ENCODE results near the gene ARFIP2.

The ARFIP2 gene

GRCh38 chr11:6498544-6498943 is 17.4 kb upstream of the ARFIP2 start:
- Histone ChIP-seq H3K27ac (ENCODE audit: low read length) (no peak overlapping the region), H2AFZ (ENCODE audit: low read depth, low read length) (no peak overlapping the region), H3K4me1 (ENCODE audit: low read length) (no peaks in the 10 kb centered on the region), H3K4me3 (ENCODE audit: low read length) (no peak overlapping the region), H3K4me2 (ENCODE audit: low read length) (no peak overlapping the region), H3K9ac (ENCODE audit: low read length) (no peak overlapping the region), H3K79me2 (ENCODE audit: low read length) (no peaks in the 10 kb centered on the region), H3K27me3 (ENCODE audit: low read depth, low read length) (no peaks in the 10 kb centered on the region), H3K36me3 (replicated peaks; ENCODE audit: low read depth, low read length) (peaks cover 15% of the 10 kb centered on the region), H4K20me1 (ENCODE audit: insufficient read depth, low read length) (no peaks in the 10 kb centered on the region), H3K9me3 (ENCODE audit: insufficient read depth, low read length) (no peaks in the 10 kb centered on the region)
- TF ChIP-seq CTCF (IDR thresholded peaks at IDR 0.05; ENCODE audit: low read depth, low read length) = no peak
- TF ChIP-seq EZH2phosphoT487 (IDR thresholded peaks at IDR 0.05; ENCODE audit: low read depth) = no peak

- H3K27me3 ChIP-seq (ENCODE audit: low read depth, low read length) = no peaks in the 10 kb centered on the region
- no peaks in the 10 kb centered on the region for H3K4me1 ChIP-seq (ENCODE audit: low read length)
- no peak overlapping the region for H3K4me3 ChIP-seq (ENCODE audit: low read length)
- H3K4me2 ChIP-seq (ENCODE audit: low read length) = no peak overlapping the region
- no peak overlapping the region for H2AFZ ChIP-seq (ENCODE audit: low read depth, low read length)
- H4K20me1 ChIP-seq (ENCODE audit: insufficient read depth, low read length) = no peaks in the 10 kb centered on the region
- TF ChIP-seq CTCF (IDR thresholded peaks at IDR 0.05; ENCODE audit: low read depth, low read length) = no peak
- no peak for TF ChIP-seq EZH2phosphoT487 (IDR thresholded peaks at IDR 0.05; ENCODE audit: low read depth)
- H3K79me2 ChIP-seq (ENCODE audit: low read length) = no peaks in the 10 kb centered on the region
- no peak overlapping the region for H3K27ac ChIP-seq (ENCODE audit: low read length)
- H3K9ac ChIP-seq (ENCODE audit: low read length) = no peak overlapping the region
- no peaks in the 10 kb centered on the region for H3K9me3 ChIP-seq (ENCODE audit: insufficient read depth, low read length)
- H3K36me3 ChIP-seq (replicated peaks; ENCODE audit: low read depth, low read length) = peaks cover 15% of the 10 kb centered on the region
These were observed 17.0 kb upstream of the ARFIP2 start for GRCh38 chr11:6498121-6498520.

GRCh38 chr11:6497069-6497839 is 16.1 kb upstream of the ARFIP2 start, which contains the start of gene DNHD1:
TSS of gene DNHD1 (plus strand) at chr11:6497280. CDS start at chr11:6498216, 936 bp downstream.
- peaks cover 16% of the 10 kb centered on the region for H3K36me3 ChIP-seq (replicated peaks; ENCODE audit: low read depth, low read length)
- H3K9ac ChIP-seq (ENCODE audit: low read length) = no peak within 1 kb of the TSS
- no peak within 1 kb of the TSS for H3K4me3 ChIP-seq (ENCODE audit: low read length)
- no peaks in the 10 kb centered on the region for H3K79me2 ChIP-seq (ENCODE audit: low read length)
- H2AFZ ChIP-seq (ENCODE audit: low read depth, low read length) = no peak within 1 kb of the TSS
- H3K4me1 ChIP-seq (ENCODE audit: low read length) = no peaks in the 10 kb centered on the region
- no peaks in the 10 kb centered on the region for H4K20me1 ChIP-seq (ENCODE audit: insufficient read depth, low read length)
- H3K27me3 ChIP-seq (ENCODE audit: low read depth, low read length) = no peaks in the 10 kb centered on the region
- TF ChIP-seq CTCF (IDR thresholded peaks at IDR 0.05; ENCODE audit: low read depth, low read length) (no peak), EZH2phosphoT487 (IDR thresholded peaks at IDR 0.05; ENCODE audit: low read depth) (no peak)
- H3K4me2 ChIP-seq (ENCODE audit: low read length) = no peak within 1 kb of the TSS
- no peaks in the 10 kb centered on the region for H3K9me3 ChIP-seq (ENCODE audit: insufficient read depth, low read length)
- no peak within 1 kb of the TSS for H3K27ac ChIP-seq (ENCODE audit: low read length)

GRCh38 chr11:6489306-6489705 is 8.2 kb upstream of the ARFIP2 start:
- H3K4me3 ChIP-seq (ENCODE audit: low read length) = no peak overlapping the region
- no peaks in the 10 kb centered on the region for H3K27me3 ChIP-seq (ENCODE audit: low read depth, low read length)
- H3K27ac ChIP-seq (ENCODE audit: low read length) = no peak overlapping the region
- H3K4me2 ChIP-seq (ENCODE audit: low read length) = no peak overlapping the region
- TF ChIP-seq CTCF (IDR thresholded peaks at IDR 0.05; ENCODE audit: low read depth, low read length) = no peak
- no peak for TF ChIP-seq EZH2phosphoT487 (IDR thresholded peaks at IDR 0.05; ENCODE audit: low read depth)
- 0 out of 2 replicates have a peak, but pooled peaks cover 2% of the 10 kb centered on the region for H3K79me2 ChIP-seq (ENCODE audit: low read length)
- no peaks in the 10 kb centered on the region for H3K9me3 ChIP-seq (ENCODE audit: insufficient read depth, low read length)
- H4K20me1 ChIP-seq (ENCODE audit: insufficient read depth, low read length) = no peaks in the 10 kb centered on the region
- H2AFZ ChIP-seq (ENCODE audit: low read depth, low read length) = no peak overlapping the region
- no peak overlapping the region for H3K9ac ChIP-seq (ENCODE audit: low read length)
- H3K36me3 ChIP-seq (replicated peaks; ENCODE audit: low read depth, low read length) = peaks cover 62% of the 10 kb centered on the region
- no peaks in the 10 kb centered on the region for H3K4me1 ChIP-seq (ENCODE audit: low read length)
